Activated CD4-positive, alpha-beta T cell treated with anti-CD3 and anti-CD28 coated beads for 4 hours (primary cell): ENCODE measurements around the gene ANKIB1.
A peak's percentile ranks its signal among the peaks of the same experiment; 100 is the strongest.
"Not testable (repeated sequence)": the region's sequence is repeated elsewhere in the genome, so short reads cannot be mapped to it uniquely, and the experiment has no call there.

Experiments
- DNase-seq, 2 donors: peaks; one replicate each; pipeline ENCODE4 v3.0.0-alpha.2; 2020

ANKIB1 gene

DNA sequence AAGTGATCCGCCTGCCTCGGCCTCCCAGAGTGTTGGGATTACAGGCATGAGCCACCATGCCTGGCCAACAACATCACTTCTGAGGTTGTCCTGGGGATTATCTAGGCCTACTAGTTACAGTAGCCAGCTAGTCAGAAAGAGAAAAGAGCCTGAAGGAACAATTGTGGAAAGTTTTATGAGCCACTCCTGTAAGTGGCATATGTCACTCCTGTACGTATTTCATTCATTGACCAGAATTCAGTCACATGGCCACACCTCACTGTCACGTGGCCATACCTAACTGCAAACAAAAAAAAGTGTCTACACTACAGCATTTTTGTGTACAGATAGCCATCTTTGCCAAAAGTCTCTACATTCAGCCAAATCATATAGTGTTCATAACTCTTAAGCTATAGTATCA, 85.7 kb downstream of the ANKIB1 start:
- DNase-seq, result no peak

DNA sequence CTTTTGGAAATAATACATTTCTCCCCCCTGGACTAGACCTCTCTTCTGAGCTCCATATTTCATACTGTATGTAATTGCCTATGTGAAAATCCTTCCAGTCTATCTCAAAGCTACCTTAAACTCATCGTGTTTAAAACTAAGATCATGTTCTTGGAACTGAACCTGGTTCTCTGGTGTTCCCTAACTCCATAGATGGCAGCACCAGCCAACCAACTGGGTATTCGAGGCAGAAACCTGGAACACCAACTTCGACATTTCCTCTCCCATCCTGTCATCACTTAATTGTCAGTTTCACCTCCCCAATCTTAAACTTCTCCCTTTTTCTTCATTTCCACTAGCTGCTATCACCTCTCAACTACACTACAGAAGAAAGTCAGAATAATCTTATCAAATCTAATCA, 87.0 kb downstream of the ANKIB1 start:
- DNase-seq, result no peak

DNA sequence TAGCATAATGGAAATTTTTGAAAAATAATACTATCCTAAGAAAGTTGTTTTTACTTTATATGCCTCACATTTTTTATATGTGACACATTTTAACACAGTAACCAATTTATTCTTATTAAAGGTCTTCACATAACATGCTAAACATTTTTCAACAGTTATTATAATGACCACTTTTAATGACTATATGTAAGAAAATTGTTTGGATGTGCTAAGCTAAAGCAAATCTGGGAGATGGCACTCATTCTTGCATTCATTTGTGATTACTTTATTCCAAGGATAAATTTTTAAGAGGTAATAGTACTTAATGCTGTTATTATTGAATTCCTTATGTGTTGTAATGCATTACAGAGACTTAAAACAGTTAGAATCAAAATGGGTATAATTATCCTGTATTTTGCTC, 88.1 kb downstream of the ANKIB1 start:
- DNase-seq, result no peak

DNA sequence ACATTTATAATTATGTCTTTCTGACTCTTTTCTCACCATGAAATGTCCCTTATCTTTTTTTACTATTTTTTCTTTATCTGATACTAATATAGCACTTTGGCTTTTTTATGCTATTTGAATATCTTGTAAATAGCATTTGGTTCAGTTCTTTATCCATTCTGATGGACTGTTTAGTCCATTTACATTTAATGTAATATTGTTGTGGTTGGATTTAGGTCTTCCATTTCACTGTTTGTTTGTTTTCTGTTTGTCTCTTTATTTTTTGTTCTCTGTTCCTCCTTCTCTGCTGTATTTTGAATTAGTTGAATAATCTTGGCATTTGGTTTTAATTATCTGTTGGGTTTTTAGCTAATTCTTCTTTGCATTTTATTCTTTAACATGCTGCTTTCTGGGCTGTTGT, 89.8 kb downstream of the ANKIB1 start:
- DNase-seq, result no peak

DNA sequence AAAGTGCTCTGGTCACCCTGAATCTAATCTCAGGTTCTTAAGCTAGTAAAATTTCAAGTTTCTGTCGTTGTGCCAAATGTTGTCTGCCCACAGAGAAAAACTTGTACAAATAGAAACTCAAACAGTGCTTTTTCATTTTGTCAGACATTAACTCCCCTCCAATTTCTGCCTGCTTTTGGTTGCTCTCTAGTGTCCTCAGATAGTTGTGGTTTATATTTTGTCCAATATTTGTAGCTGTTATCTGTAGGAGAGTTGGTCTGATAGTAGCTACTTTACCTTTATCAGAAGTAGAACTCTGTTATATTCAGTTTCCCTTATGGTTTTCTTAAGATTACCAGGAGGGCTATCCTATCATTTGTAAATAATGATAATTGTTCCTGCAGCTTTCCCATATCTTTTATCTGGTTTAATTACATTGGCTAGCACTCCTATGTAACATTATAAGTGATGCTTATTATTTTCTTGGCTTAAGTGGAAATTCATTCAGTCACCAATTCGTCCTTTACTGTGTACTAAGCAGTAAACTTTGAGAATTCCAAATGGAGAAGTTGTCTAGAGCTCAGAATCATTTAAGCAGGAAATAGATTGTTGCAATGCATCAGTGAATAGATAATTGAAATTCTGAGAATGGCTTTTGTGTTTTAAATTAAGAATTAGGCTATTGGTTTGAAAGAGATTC, 91.0 kb downstream of the ANKIB1 start:
- DNase-seq, result no peak

DNA sequence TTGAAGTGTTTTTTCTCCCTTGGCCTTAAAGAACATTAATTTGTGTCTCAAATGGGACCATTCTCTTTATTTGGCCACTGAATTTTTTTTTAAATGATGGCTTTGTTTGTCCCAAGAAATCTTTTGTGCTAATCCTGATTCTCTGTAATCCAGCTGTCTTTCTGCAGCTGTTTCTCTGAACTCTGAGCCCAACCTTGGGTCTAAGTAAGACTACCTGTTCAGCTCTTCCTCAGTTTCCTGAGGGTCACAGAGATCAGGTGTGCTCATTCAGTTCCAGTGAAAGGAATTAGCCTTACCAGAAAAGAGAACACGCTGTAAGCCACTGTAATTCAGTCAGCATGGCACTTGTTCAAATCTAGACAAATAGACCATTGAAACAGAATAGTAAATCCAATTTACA, 94.2 kb downstream of the ANKIB1 start:
- DNase-seq, result no peak

DNA sequence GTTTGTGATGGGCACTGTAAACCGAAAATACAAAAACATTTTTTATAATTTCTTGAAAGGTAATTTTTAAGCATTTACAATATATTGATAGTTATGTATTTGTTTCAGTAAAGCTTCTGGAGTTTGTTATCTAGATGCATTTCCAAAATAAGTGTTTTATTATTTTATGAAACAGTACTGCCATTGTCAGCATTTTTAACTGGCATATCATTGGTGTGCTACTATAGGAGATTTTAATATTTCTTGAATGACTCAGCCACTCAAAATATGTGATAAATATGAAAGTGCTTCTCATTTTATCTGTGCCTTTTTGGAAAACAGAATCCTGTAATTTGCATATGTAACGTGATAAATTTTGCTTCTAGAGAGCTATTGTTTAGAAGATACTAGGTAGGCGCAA, 97.9 kb downstream of the ANKIB1 start:
- DNase-seq, result no peak

DNA sequence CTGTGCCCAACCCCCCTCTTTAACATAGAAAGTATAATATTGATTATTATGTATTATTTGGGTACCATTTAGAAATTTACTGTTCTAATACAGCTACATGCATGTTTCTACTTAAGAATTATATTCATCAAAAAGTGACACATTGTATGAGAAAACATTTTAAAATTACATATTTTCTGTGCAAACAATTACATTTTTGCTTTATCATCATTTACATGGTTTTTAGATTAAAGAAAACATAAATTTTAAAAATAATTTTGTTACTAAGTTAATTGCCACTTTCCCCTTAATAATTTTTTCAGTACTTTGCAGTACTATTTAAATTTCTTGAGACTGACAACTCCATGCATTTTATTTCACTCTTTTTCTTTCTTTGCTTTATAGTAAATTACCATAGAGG, 106.2 kb downstream of the ANKIB1 start:
- no peak for DNase-seq

DNA sequence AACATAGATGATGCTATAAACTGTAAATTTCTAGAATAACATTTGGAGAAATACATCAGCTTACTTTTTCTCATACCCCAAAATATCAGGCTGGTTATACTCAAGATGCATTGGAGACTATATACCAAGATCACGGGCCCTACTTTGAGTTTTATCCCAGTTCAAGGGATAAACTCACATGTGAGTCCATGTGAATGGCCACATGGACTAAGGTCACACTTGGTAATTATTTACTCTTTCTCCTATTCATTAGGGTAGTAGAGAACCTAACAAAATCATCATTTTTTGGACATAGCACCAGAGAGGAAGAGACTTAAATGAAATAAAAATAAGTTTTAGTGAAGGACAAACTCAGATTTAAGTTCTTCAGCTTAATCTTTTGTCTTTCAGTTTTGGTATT, 108.4 kb downstream of the ANKIB1 start:
- DNase-seq, result no peak

DNA sequence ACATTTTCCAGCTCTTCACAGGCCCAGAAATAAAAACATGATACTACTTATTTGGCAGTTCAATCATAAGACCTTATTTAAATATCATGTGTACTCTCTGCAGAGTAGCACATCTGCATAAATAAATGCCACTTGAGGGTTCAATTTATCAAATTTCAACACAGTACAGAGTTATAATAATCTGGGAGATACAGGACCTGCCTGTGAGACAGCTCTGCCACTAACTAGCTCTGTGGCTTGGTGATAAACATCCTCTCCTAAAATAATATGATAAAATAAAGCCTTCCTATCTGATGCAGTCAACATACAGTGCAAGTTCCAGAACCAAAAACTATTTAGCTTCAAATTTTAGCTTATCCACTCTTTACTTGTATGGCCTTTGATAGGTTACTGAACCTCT, 110.6 kb downstream of the ANKIB1 start:
- DNase-seq, result no peak

DNA sequence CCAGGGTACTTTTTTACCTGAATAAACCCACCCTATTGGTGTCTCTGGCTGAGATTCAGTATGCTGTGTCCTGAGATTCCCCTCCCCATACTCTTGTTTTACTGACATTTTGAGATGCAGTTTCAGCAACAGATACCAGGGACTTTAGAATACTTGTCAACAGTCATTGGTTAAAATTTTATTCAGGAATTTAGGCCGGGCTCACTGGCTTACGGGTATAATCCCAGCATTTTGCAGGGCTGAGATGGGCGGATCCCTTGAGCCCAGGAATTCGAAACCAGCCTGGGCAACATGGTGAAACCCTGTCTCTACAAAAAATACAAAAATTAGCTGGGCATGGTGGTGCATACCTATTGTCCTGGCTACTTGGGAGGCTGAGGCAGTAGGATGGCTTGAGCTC, 111.5 kb downstream of the ANKIB1 start:
- DNase-seq, result no peak

DNA sequence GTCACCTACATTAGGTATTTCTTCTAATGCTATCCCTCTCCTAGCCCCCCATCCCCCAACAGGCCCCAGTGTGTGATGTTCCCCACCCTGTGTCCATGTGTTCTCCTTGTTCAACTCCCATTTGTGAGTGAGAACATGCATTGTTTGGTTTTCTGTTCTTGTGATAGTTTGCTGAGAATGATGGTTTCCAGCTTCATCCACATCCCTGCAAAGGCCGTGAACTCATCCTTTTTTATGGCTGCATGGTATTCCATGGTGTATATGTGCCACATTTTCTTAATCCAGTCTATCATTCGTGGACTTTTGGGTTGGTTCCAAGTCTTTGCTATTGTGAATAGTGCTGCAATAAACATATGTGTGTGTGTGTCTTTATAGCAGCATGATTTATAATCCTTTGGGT, 113.4 kb downstream of the ANKIB1 start:
- DNase-seq, result not testable (repeated sequence)

DNA sequence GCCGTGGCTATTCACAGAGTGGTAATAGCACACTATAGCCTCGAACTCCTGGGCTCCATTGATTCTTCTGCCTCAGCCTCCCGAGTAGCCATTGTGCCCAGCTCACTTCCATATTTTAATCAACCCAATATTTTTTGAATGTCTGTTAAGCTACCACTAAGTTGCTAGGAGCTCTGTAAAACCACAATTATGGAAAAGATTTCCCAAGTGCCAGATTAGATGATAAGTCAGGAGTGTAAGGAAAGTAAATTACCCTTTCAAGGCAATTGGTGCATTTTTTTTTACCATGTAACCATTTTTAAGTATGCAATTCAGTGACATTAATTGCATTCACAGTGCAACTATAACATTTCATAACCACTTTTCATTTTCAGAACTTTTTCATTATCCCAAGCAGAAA, 114.0 kb downstream of the ANKIB1 start:
- DNase-seq, result no peak

DNA sequence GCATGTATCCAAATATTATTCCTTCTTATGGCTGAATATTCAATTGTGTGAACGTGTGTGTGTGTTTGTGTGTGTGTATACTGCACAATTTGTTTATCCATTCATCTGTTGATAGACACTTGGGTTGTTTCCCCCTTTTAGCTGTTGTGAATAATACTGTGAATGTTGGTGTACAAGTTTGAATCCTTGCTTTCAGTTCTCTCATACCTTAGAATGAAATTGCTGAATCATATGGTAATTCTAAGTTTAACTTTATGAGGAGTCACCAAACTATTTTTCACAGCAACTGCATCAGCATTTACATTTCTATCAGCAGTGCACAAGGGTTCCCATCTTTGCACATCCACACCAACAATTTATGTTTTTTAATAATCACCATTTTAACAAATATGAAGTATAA, 114.6 kb downstream of the ANKIB1 start:
- DNase-seq, result no peak

DNA sequence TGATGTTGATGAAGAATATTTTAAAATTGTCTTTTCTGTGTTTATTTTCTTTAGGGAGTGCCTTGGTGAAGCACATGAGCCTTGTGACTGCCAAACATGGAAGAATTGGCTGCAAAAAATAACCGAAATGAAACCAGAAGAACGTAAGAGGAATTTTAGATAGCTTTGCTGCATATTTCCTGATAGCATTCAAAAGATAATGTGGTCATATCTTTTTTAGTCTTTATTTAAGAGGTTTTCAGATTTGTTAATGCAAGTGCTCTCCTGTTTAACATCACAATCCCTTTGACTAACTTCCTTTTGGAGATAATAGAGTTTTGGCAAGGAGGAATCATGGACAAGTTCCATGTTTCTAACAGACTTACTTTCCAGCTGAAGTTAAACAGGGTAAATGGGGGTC, 116.4 kb downstream of the ANKIB1 start:
- DNase-seq, result no peak

DNA sequence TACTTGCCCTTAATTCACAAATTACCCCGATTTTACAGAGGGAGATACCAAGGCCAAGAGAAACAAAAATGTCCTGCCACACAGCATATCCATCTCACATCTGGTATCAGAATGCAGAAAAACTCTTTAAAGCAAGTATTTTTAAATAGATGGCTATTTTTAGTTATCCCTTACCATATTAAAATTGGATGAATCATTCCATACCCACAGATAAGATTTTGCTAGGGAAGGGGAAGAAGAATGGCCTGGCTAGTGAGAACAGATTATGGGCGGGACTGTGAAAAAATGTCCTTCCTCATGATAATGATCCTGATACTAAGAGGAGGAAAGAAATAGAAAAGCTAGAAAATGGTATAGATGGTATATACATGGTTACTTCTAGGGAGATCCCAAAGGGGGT, 121.0 kb downstream of the ANKIB1 start:
- no peak for DNase-seq

DNA sequence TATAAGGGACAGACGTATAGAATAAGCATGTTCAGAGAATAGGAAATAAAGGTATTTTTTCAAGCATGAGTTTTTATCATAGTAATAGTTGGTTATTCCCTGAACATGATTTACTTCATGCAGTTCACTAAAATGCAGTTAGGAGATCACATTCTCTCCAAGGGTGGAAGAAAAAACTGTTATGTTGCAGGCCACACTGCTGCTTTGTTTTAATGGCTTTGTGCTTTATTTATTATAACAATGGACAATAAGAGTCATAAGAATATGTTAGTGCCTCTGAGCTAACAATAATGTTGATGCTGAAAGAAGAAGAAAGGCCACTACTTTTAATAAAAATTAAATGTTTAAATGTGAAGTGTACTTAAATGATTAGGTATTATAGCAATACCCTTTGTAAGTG, 123.0 kb downstream of the ANKIB1 start:
- DNase-seq, result no peak

DNA sequence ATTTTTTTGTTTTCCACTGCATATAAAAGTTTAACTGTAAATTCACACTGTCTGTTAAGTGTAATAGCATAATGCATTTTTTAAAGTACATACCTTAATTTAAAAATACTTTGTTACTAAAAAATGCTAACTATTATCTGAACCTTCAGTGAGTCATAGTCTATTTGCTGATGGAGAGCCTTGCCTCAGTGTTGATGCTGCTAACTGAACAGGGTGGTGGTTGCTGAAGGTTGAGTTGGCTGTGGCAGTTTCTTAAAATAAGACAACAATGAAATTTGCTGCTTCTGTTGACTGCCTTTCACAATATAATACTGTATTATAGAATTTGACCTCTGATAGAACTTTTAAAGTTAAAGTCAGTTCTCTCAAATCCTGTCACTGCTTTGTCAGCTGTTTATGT, 129.2 kb downstream of the ANKIB1 start:
- no peak for DNase-seq

DNA sequence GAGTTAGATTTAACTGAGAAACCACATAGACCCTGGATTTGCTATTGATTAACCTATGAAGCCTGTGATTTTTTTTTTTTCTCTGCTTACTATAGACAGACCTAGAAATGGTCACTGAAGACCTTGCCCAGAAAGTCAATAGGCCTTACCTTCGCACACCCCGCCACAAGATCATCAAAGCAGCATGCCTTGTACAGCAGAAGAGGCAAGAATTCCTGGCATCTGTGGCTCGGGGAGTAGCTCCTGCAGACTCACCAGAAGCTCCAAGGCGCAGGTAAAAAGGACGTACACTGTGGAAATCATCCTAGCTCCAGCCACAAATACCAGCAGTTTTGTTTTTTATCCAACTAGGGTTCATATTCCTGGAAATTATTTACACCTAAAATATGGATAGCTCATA, 145.3 kb downstream of the ANKIB1 start:
- DNase-seq, result no peak

DNA sequence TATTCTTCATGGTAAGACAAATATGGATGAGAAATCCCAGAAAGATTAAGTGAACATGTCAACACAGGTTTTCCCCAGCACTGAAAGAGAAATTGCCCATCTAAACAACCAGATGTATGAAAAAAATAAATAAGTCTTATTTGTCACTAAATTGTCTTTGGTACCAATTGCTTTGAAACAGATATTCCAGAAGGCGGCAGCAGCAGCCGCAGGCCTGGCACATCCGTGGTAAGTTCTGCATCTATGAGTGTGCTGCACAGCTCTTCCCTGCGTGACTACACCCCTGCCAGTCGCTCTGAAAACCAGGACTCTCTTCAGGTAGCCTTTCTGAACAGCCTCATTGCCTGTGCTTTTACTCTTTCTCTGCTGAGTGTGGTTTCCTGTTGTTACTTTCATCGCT, 151.8 kb downstream of the ANKIB1 start:
- DNase-seq, result no peak

DNA sequence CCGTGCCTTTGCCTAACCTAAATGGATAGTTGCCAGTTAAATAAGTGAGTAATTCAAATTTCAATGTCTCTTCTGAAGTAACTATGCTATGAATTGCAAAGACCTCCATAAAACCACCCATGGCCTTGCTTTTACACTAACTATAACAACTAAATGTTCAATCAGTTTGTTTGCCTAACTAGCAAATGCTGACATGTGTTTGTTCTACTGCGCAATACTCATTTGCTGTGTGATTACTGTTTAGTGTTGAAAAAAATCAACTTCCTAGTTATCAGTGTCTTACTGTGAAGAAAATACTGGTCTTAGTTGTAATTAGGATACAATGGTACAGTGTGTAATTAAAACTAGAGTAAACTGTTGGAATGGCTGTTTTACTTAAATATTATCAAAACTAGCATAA, 154.2 kb downstream of the ANKIB1 start:
- DNase-seq, result no peak

DNA sequence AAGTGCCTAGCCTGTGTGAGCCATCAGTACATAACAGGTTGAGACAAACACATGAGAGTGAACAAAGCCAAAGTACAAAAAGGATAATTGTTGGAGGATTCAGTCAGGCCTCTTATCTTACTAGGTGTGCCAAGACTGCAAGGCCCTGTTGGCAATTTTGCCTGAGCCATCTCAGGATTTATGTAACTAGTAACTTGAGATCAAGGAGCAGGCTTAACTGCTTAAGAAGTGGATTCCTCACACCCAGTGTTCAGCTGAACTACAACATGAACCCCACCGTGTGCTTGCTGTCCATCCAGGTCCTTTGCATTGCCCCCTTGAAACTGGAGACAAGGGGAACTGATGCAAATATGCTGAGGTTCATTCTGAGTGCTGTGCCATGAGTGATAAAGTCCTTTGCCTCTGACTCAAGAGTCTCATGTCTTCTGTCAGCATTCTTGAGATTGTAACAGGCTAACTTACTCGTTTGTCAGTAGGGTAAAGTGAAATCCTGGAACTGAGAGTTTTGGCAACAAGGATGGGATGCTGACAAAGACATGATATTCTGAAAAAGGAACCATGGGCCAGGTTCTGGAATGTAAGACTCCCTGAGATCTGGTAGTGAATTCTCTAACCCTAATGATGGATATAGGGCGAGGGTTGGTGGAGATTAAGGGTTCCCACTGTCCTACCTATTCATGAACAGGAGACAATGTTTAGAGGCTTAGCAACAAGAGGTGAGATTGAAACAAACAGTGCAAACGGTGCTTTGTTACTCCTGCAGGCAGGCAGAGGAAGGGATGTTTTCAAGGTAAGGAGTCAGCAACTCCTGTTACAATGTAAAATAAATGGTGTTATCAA, 157.4 kb downstream of the ANKIB1 start:
- DNase-seq, result no peak

DNA sequence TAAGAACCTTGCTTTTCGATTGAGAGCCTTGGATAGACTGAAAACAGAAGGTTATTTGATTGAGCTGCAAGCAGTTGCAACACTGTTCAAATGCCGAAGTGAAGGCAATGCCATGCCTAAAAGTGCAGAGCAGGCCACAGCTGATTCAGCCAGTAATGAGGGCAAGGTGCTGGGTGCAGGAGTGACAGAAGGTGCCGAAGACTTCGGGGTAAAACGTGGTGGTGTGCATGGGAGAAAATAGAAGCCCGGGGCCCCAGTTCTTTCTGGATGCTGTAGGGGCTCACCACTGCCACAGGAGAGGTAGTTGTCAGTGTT, 157.9 kb downstream of the ANKIB1 start:
- DNase-seq, result no peak

DNA sequence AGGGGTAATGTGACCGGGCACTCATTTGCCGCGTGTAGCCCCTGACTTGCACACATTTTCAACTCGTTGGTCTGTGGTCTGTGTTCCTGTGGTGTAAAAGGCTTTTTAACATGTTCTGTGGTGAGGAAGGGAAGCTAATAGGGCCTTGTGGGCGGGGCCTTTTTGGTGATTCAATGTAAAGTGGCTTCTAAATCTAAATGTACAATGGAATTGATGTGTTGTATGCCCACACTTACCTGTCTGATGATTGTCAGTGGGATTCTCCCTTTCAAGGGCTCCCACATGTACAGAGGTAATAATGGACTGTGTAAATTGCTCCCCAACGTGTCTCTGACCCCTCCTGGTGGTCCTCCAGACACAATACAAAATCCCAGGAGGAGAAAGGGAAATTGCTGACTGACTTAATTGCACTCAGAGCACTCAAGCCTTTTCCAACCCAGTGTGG, 158.4 kb downstream of the ANKIB1 start:
- peak; percentile 16 to 19 for DNase-seq

DNA sequence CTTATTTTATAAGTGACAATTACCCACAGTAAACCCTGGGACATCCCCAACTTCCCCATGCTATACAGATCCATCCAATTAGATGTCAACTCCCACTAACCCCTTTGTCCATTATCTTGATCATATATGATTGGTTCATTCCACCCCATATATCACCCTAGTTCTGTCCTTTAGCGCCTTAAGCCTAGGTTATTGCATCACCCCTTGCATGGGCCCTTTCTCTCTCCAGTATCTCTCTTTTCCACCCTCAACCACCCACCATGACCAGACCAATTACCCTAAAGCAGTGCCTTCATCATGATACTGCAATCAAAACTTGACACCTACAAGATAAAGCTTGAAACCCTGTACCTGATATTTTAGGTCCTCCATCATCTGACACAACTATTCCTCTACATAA, 163.6 kb downstream of the ANKIB1 start:
- no peak for DNase-seq
